ENCODE data around the gene KRT78. TPM values are rescaled to one million over a fixed set of nuclear protein-coding genes. Genes with fewer than 3 reads are reported as not detected.
"Not testable (repeated sequence)": the region's sequence is repeated elsewhere in the genome, so short reads cannot be mapped to it uniquely, and the experiment has no call there.

Gene KRT78
- total RNA-seq, 6 experiments from 2014 or later: 0.30 TPM; not detected in 5

- no peak for DNase-seq
- Mint-ChIP-seq H3K27ac (no peak overlapping the region), H3K27me3 (ENCODE audit: insufficient read depth) (no peaks in the 10 kb centered on the region), H3K4me1 (ENCODE audit: low read depth) (peaks cover under 1% of the 10 kb centered on the region), H3K4me3 (no peak overlapping the region), H3K36me3 (ENCODE audit: low read depth) (no peaks in the 10 kb centered on the region), H3K9me3 (no peaks in the 10 kb centered on the region)
- TF ChIP-seq CTCF (IDR thresholded peaks at IDR 0.05): no peak
These were observed 42.2 kb upstream of the KRT78 start for GRCh38 chr12:52891044-52891443.

GRCh38 chr12:52890417-52890816 lies 41.6 kb upstream of the KRT78 start:
- no peak overlapping the region for H3K4me3 Mint-ChIP-seq
- no peak overlapping the region for H3K27ac Mint-ChIP-seq
- no peaks in the 10 kb centered on the region for H3K36me3 Mint-ChIP-seq (ENCODE audit: low read depth)
- no peaks in the 10 kb centered on the region for H3K27me3 Mint-ChIP-seq (ENCODE audit: insufficient read depth)
- H3K9me3 Mint-ChIP-seq: no peaks in the 10 kb centered on the region
- no peaks in the 10 kb centered on the region for H3K4me1 Mint-ChIP-seq (ENCODE audit: low read depth)
- TF ChIP-seq CTCF (IDR thresholded peaks at IDR 0.05): no peak
- no peak for DNase-seq

GRCh38 chr12:52884526-52885293 lies 35.9 kb upstream of the KRT78 start:
- H3K36me3 Mint-ChIP-seq (ENCODE audit: low read depth): no peaks in the 10 kb centered on the region
- peak; percentile 46 for DNase-seq
- no peak overlapping the region for H3K4me3 Mint-ChIP-seq
- peaks cover 18% of the 10 kb centered on the region for H3K4me1 Mint-ChIP-seq (ENCODE audit: low read depth)
- no peak overlapping the region; the same call in 1 of the 2 replicates for H3K27ac Mint-ChIP-seq
- TF ChIP-seq CTCF (IDR thresholded peaks at IDR 0.05): peak; percentile 98
- no peaks in the 10 kb centered on the region for H3K9me3 Mint-ChIP-seq
- H3K27me3 Mint-ChIP-seq (ENCODE audit: insufficient read depth): no peaks in the 10 kb centered on the region; the same call in none of the 2 replicates

GRCh38 chr12:52880499-52880898 lies 31.7 kb upstream of the KRT78 start:
- H3K36me3 Mint-ChIP-seq (ENCODE audit: low read depth); DNase-seq; H3K27me3 Mint-ChIP-seq (ENCODE audit: insufficient read depth); H3K9me3 Mint-ChIP-seq; H3K27ac Mint-ChIP-seq; H3K4me3 Mint-ChIP-seq: not testable (repeated sequence)
- H3K4me1 Mint-ChIP-seq (ENCODE audit: low read depth): peaks cover 33% of the 10 kb centered on the region

GRCh38 chr12:52879394-52880351 lies 30.9 kb upstream of the KRT78 start:
- peak; percentile 80 for DNase-seq
- H3K4me3 Mint-ChIP-seq: peak overlapping the region; percentile 69
- peak overlapping the region; percentile 40 for H3K27ac Mint-ChIP-seq

More at GRCh38 chr12:52879394-52880351, 30.9 kb upstream of the KRT78 start:
- Mint-ChIP-seq H3K9me3 (no peaks in the 10 kb centered on the region), H3K36me3 (ENCODE audit: low read depth) (no peaks in the 10 kb centered on the region), H3K4me1 (ENCODE audit: low read depth) (peaks cover 36% of the 10 kb centered on the region), H3K27me3 (ENCODE audit: insufficient read depth) (no peaks in the 10 kb centered on the region; the same call in 1 of the 2 replicates)
- peak; percentile 90 for TF ChIP-seq CTCF (IDR thresholded peaks at IDR 0.05)
